HG02642 (cell line): ENCODE results near the gene VWF.

Experiments used
- ATAC-seq: cut with Tn5 transposase; IDR thresholded peaks from one replicate; pipeline ENCODE4 v1.9.1; 2021; ENCODE audit warnings: mild to moderate bottlenecking; ENCODE audit not compliant: unreplicated experiment, poor library complexity

VWF gene

GRCh38 chr12:6082613-6083012 lies 41.9 kb downstream of the VWF start:
- ATAC-seq, result no peak

GRCh38 chr12:6080149-6081045 lies 44.1 kb downstream of the VWF start:
- no peak for ATAC-seq

GRCh38 chr12:6078398-6079096 lies 45.9 kb downstream of the VWF start:
- ATAC-seq, result no peak

DNA sequence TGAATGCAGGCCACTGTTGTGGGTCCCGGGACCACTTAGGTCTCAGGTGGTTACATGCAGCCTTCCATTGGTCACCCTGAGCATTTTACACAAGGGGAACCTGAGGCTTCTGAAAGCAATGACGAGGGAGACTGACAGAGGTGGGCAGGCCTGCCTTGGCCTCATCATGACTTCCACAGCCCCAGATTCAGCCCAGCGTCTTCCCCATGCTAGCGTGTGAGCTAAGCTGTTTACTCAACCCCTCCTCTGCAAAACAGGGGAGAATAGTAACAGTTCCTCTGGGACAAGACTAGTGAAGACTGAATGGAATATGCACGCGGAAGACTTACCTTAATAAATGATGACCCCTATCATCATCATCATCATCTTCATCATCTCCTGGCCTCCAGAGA lies 46.8 kb downstream of the VWF start:
- no peak for ATAC-seq

GRCh38 chr12:6076776-6077691 lies 47.4 kb downstream of the VWF start:
- ATAC-seq, result no peak

DNA sequence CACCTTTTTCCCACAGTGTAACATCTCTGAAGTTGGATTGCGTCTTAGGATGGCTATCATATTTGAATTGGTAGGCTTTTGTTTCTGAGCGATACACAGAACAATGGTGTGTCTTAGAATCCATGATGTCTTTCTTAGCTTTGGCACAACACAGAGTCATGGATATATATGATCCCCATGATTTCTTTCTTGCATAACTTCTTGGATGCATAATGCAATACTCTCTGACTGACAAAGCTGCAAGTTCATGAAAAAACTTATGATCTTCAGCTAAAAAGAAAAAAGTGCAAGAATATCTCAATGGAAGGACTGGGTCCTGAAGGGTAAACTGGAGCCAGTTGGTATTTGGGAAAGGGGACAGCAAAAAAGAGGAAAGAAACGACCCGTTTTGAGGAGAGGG lies 48.1 kb downstream of the VWF start:
- ATAC-seq, result no peak

- ATAC-seq, result no peak
Measured at GRCh38 chr12:6074979-6075585, 49.4 kb downstream of the VWF start.

DNA sequence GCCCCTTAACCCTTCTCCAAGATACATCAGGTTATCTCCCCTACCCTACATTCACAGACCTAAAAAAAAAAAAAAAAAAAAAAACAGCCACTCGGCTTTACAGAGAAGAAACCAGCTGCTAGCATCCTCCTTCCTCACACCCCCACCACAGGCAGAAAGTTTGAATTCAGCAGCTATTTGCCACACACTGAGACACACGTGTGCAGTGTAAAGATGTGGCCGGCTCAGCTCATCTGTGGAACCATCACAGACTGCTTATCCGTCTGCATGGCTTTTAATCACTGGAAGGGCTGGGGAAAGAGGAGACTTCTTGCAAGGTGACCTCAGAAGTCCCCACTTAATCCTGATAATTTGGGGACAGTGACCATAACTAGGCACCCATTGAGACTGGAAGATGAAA lies 50.0 kb downstream of the VWF start:
- ATAC-seq, result no peak

- no peak for ATAC-seq
Measured at GRCh38 chr12:6073426-6073825, 51.0 kb downstream of the VWF start.

DNA sequence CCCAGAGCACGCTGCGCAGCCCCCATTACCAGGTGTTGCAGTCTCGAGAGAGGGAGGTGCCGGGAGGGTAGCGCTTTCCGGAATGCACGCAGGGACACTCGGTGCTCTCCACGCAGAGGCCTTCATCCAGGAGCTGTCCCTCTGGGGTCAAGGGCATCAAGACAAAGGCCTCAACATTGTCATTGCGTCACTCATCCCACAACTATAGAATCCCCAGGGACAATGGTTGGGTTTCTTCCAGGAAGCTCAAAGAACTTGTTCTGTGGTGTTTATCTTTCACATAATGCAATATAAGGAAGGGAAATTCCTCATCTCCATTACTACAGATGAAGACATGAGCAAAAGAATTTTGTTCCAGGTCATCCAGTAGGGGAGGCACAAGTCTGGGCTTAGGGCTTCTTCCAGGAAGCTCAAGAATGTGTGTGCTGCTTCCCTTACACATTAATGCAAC lies 52.1 kb downstream of the VWF start:
- ATAC-seq, result no peak

DNA sequence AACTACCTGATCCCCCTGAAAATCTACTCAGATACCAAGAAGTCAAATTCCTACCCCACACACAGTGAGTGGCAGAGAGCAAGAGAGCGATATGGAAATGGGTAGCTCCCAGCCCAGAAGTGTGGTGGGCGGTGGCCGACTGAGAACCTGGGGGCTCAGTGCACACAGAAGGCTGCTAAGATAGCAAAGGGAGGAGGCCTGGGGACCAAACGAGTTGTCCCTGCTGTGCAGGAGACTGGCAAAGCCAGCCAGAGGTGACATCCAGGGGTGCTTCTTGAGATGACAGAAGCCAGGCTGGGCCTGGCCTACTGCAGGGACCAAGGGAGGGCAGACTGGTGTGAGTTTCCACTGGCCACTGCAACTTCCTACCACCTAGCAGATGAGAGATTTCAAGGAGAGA lies 52.9 kb downstream of the VWF start:
- no peak for ATAC-seq

- no peak for ATAC-seq
Measured at GRCh38 chr12:6070472-6071257, 53.8 kb downstream of the VWF start.

GRCh38 chr12:6069437-6070093 lies 54.9 kb downstream of the VWF start:
- no peak for ATAC-seq

- no peak for ATAC-seq
Measured at GRCh38 chr12:6068227-6068626, 56.2 kb downstream of the VWF start.

- no peak for ATAC-seq
Measured at GRCh38 chr12:6067152-6067916, 57.1 kb downstream of the VWF start.

- no peak for ATAC-seq
Measured at GRCh38 chr12:6066651-6067050, 57.8 kb downstream of the VWF start.

GRCh38 chr12:6065863-6066199 lies 58.6 kb downstream of the VWF start:
- no peak for ATAC-seq

DNA sequence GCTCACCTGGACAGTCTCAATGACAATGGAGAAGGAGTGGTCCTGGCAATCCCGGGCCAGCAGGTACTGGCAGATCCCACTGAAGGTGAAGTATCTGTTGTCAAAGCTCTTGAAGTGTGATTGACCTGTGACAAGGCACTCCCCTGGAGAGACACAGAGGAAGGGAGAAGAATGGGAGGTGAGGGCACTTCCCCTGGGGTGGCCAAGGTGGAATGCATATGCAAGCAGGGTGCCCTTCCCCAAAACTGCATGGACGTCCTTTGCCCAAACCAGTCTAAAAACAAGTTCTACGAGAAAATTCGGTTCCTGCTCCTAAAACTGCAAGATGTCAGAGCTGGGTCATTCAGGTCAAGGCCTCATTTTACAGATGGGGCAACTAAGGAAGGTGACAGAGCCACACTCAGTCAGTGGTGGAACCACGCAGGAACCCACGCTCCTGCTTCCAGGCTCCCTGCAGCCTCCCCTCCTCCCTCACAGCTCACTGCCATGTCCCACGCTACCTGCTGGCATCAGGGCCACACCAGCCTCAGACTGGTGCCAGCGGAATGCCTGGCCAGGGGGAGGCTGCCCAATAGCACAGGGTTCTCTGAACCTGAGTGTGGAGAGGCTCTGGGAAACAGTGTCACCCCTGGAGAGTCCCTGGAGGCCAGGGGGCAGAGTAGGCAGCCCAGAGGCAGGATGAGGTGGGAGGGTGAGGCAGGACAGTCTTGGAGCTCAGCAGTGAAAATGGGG lies 59.2 kb downstream of the VWF start:
- no peak for ATAC-seq
